ENCODE measurements around the gene C5orf22. TPM values are rescaled to one million over a fixed set of nuclear protein-coding genes. Genes with fewer than 3 reads are reported as not detected.

Gene C5orf22

DNA sequence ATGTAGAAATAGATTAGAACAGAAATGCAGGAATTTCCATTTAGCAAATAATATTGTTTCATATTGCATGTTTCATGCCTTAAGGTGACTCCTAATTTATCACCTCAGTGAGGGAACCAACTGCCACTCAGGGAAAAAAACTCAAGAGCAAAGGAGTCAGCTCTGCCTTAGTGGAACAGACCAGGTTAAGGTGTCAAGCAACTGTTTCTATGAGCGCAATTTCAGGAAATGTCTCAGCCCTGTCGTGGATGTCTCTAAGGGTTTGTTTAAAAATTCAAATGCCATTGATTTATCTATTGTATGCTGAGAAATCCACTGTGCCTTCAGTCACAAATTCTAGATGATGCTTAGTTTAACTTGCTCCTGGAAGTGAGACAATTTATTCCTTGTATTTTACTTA, 72.1 kb downstream of the C5orf22 start:
- Histone ChIP-seq H3K9ac (ENCODE audit: low read depth, low read length, poor library complexity) (no peak overlapping the region), H3K9me3 (replicated peaks in 1 of 2; ENCODE audit: control insufficient read depth in 2 of 2, insufficient read depth in 1 of 2, low read depth in 1 of 2, low read length in 2 of 2) (no peaks in the 10 kb centered on the region), H2AK5ac (ENCODE audit: low read depth, low read length) (no peak overlapping the region), H3K36me3 (replicated peaks in 1 of 2; ENCODE audit: control insufficient read depth in 2 of 2, insufficient read depth in 2 of 2, low read length in 2 of 2) (no peaks in the 10 kb centered on the region), H3K27ac (replicated peaks; ENCODE audit: low read length) (no peak overlapping the region), H3K27me3 (ENCODE audit: control insufficient read depth in 3 of 3, insufficient read depth in 3 of 3, low read depth in 1 of 3, low read length in 3 of 3) (no peaks in the 10 kb centered on the region), H2BK5ac (ENCODE audit: low read length) (no peak overlapping the region), H3K4me3 (ENCODE audit: low read length in 2 of 2) (no peak overlapping the region), H3K4me1 (ENCODE audit: control insufficient read depth in 2 of 2, insufficient read depth in 1 of 2, low read depth in 1 of 2, low read length in 2 of 2) (no peaks in the 10 kb centered on the region), H3K14ac (ENCODE audit: low read length) (no peak overlapping the region), H2BK12ac (ENCODE audit: low read length) (no peak overlapping the region), H2BK120ac (ENCODE audit: low read depth, low read length) (no peak overlapping the region), H2AFZ (ENCODE audit: low read length) (no peak overlapping the region), H3K18ac (ENCODE audit: low read length) (no peak overlapping the region), H3K4ac (ENCODE audit: low read length) (no peak overlapping the region), H4K91ac (ENCODE audit: low read depth, low read length, poor library complexity) (no peak overlapping the region), H3K23ac (ENCODE audit: low read depth, low read length, poor library complexity) (no peak overlapping the region), H2BK15ac (ENCODE audit: low read length) (no peak overlapping the region), H3K79me1 (ENCODE audit: low read depth, low read length) (no peaks in the 10 kb centered on the region), H4K8ac (ENCODE audit: low read depth, low read length) (no peak overlapping the region), H3K4me2 (ENCODE audit: insufficient read depth, low read length, poor library complexity, severe bottlenecking) (no peak overlapping the region)
- no peak for DNase-seq (ENCODE audit: low spot score)
- no CpG with 5 or more reads among the region's 2 CpGs for WGBS, 2 donors (ENCODE audit: extremely low coverage in 2 of 2, insufficient read length in 2 of 2, insufficient replicate concordance in 1 of 2)

- no CpG with 5 or more reads among the region's 2 CpGs for WGBS, 2 donors (ENCODE audit: extremely low coverage in 2 of 2, insufficient read length in 2 of 2, insufficient replicate concordance in 1 of 2)
- Histone ChIP-seq H4K91ac (ENCODE audit: low read depth, low read length, poor library complexity) (no peak overlapping the region), H2BK120ac (ENCODE audit: low read depth, low read length) (no peak overlapping the region), H2AK5ac (ENCODE audit: low read depth, low read length) (no peak overlapping the region), H3K4me1 (ENCODE audit: control insufficient read depth in 2 of 2, insufficient read depth in 1 of 2, low read depth in 1 of 2, low read length in 2 of 2) (no peaks in the 10 kb centered on the region), H2BK5ac (ENCODE audit: low read length) (no peak overlapping the region), H2AFZ (ENCODE audit: low read length) (no peak overlapping the region), H2BK12ac (ENCODE audit: low read length) (no peak overlapping the region), H3K9ac (ENCODE audit: low read depth, low read length, poor library complexity) (no peak overlapping the region), H2BK15ac (ENCODE audit: low read length) (no peak overlapping the region), H3K27me3 (ENCODE audit: control insufficient read depth in 3 of 3, insufficient read depth in 3 of 3, low read depth in 1 of 3, low read length in 3 of 3) (no peaks in the 10 kb centered on the region), H3K9me3 (replicated peaks in 1 of 2; ENCODE audit: control insufficient read depth in 2 of 2, insufficient read depth in 1 of 2, low read depth in 1 of 2, low read length in 2 of 2) (no peaks in the 10 kb centered on the region), H3K79me1 (ENCODE audit: low read depth, low read length) (no peaks in the 10 kb centered on the region), H3K27ac (replicated peaks; ENCODE audit: low read length) (no peak overlapping the region), H3K4me3 (ENCODE audit: low read length in 2 of 2) (no peak overlapping the region), H3K36me3 (replicated peaks in 1 of 2; ENCODE audit: control insufficient read depth in 2 of 2, insufficient read depth in 2 of 2, low read length in 2 of 2) (no peaks in the 10 kb centered on the region), H3K4ac (ENCODE audit: low read length) (no peak overlapping the region), H3K14ac (ENCODE audit: low read length) (no peak overlapping the region), H3K23ac (ENCODE audit: low read depth, low read length, poor library complexity) (no peak overlapping the region), H3K18ac (ENCODE audit: low read length) (no peak overlapping the region), H4K8ac (ENCODE audit: low read depth, low read length) (no peak overlapping the region), H3K4me2 (ENCODE audit: insufficient read depth, low read length, poor library complexity, severe bottlenecking) (no peak overlapping the region)
- no peak for DNase-seq (ENCODE audit: low spot score)
Observed at GRCh38 chr5:31604644-31605043, 72.5 kb downstream of the C5orf22 start.

Small RNAs within 50 kb of the gene (small RNA-seq; reads per million reads assigned to genes)
- gene RF00019 (ENCODE audit: insufficient read depth) = not detected
- gene RNU6-363P (ENCODE audit: insufficient read depth) = not detected

Data from neuronal stem cell (in vitro differentiated cells).